Peyer's patch (tissue), 4 donors: ENCODE results near the gene MRPL41.
"Not testable (repeated sequence)": the region's sequence is repeated elsewhere in the genome, so short reads cannot be mapped to it uniquely, and the experiment has no call there.

Experiments used
- POLR2A ChIP-seq, 2 donors: fragments of 450-650 bp; IDR thresholded peaks; one replicate each; pipeline ENCODE4 v1.5.1; 2017; ENCODE audit warnings: antibody characterized with exemption in 2 of 2, mild to moderate bottlenecking in 2 of 2, moderate library complexity in 2 of 2
- TF ChIP-seq, protein P1 (sequence below), 6 experiments: fragments of 450-650 bp in 4 of 6; fragments of 200-600 bp in 2 of 6; sonication (generic) in 1 of 6; IDR thresholded peaks; one replicate each; pipeline ENCODE4 v1.5.1; 2017 to 2019; ENCODE audit warnings: antibody characterized with exemption in 6 of 6, mild to moderate bottlenecking in 3 of 6, moderate library complexity in 1 of 6

GRCh38 chr9:137511126-137511525 is 40.6 kb upstream of the MRPL41 start:
- TF ChIP-seq, protein P1, sequence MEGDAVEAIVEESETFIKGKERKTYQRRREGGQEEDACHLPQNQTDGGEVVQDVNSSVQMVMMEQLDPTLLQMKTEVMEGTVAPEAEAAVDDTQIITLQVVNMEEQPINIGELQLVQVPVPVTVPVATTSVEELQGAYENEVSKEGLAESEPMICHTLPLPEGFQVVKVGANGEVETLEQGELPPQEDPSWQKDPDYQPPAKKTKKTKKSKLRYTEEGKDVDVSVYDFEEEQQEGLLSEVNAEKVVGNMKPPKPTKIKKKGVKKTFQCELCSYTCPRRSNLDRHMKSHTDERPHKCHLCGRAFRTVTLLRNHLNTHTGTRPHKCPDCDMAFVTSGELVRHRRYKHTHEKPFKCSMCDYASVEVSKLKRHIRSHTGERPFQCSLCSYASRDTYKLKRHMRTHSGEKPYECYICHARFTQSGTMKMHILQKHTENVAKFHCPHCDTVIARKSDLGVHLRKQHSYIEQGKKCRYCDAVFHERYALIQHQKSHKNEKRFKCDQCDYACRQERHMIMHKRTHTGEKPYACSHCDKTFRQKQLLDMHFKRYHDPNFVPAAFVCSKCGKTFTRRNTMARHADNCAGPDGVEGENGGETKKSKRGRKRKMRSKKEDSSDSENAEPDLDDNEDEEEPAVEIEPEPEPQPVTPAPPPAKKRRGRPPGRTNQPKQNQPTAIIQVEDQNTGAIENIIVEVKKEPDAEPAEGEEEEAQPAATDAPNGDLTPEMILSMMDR (IDR thresholded peaks at IDR 0.05): not testable (repeated sequence)
- not testable (repeated sequence) for TF ChIP-seq POLR2A (IDR thresholded peaks at IDR 0.05)
